Adrenal gland (tissue), 12 donors: ENCODE measurements around the gene BLTP2. TPM values are rescaled to one million over a fixed set of nuclear protein-coding genes. Genes with fewer than 3 reads are reported as not detected.
A peak's percentile ranks its signal among the peaks of the same experiment; 100 is the strongest.
"Not testable (repeated sequence)": the region's sequence is repeated elsewhere in the genome, so short reads cannot be mapped to it uniquely, and the experiment has no call there.

Experiments
- DNase-seq, 7 donors: peaks; one replicate each; pipeline ENCODE4 v3.0.0-alpha.2; 2019 to 2020
- H3K27ac ChIP-seq, 5 donors: fragments of 200-600 bp; sonication (generic) in 4 of 5; 1 replicate in 3 of 5; 2 replicates in 2 of 5; pipeline versions ENCODE4 v1.5.1 to v1.8.0; 2016 to 2020; ENCODE audit warnings: mild to moderate bottlenecking in 1 of 5
- H3K27me3 ChIP-seq: fragments of 200-600 bp; 2 replicates; pipeline ENCODE4 v1.8.0; 2021
- H3K36me3 ChIP-seq, 2 donors: fragments of 200-600 bp; replicated peaks in 1 of 2; 1 replicate in 1 of 2; 2 replicates in 1 of 2; pipeline versions ENCODE4 v1.5.1 to v1.8.0; 2018 to 2022
- H3K4me1 ChIP-seq, 2 donors: fragments of 200-600 bp; replicated peaks in 1 of 2; 1 replicate in 1 of 2; 2 replicates in 1 of 2; pipeline versions ENCODE4 v1.5.1 to v1.8.0; 2018 to 2021
- H3K4me3 ChIP-seq, 4 donors: fragments of 200-600 bp; sonication (generic) in 3 of 4; one replicate each; pipeline ENCODE4 v1.5.1; 2016 to 2018
- H3K9me3 ChIP-seq, 3 donors: fragments of 200-600 bp; sonication (generic) in 1 of 3; replicated peaks in 1 of 3; 1 replicate in 2 of 3; 2 replicates in 1 of 3; pipeline versions ENCODE4 v1.5.1 to v1.8.0; 2016 to 2021
- CTCF ChIP-seq, 6 experiments: fragments of 450-650 bp in 4 of 6; fragments of 200-600 bp in 2 of 6; sonication (generic) in 1 of 6; IDR thresholded peaks; 1 replicate in 5 of 6; 2 replicates in 1 of 6; pipeline versions ENCODE4 v1.5.1 to v1.8.0; 2016 to 2021; ENCODE audit warnings: antibody characterized with exemption in 6 of 6, mild to moderate bottlenecking in 2 of 6, moderate library complexity in 1 of 6
- POLR2A ChIP-seq, 2 donors: fragments of 450-650 bp; IDR thresholded peaks; one replicate each; pipeline ENCODE4 v1.6.1; 2017; ENCODE audit warnings: antibody characterized with exemption in 2 of 2, mild to moderate bottlenecking in 2 of 2, moderate library complexity in 1 of 2
- WGBS, 4 donors: extraction: QIAGEN DNeasy Blood & Tissue Kit in 2 of 4; methylation state at CpG; one replicate each; pipeline versions ENCODE4 v1.1.5 to v1.1.7; 2013 to 2017; 5-methylcytosine and 5-hydroxymethylcytosine counted together
- intact Hi-C, 2 donors: fragments of 100-400 bp; cut with DNase I; formaldehyde crosslinking; loops; one replicate each; pipeline versions ENCODE4 v1.14.1 to v1.15.0; 2022 to 2023
- polyA plus RNA-seq, 3 donors: library from polyadenylated mRNA; stranded (reverse); fragments of 200-250 nt in 2 of 3; fragments of 350-450 nt in 1 of 3; fragmentation: Illumina TruSeq in 1 of 3; extraction: RNeasy Lipid Tissue Mini Kit (QIAGEN cat#74804) in 1 of 3; gene quantifications; one replicate each; pipeline ENCODE4 v1.2.3, GENCODE V29; 2013 to 2014
- total RNA-seq, 9 donors: library from RNA; depleted of rRNA in 4 of 9; stranded (reverse); fragments of >200 nt in 4 of 9; fragments of 120-200 nt in 1 of 9; fragmentation: NEBNext Ultra II Directional in 1 of 9; extraction: Animal tissue kit (Norgen Biotek cat#: 25700) in 1 of 9; gene quantifications; one replicate each; pipeline versions ENCODE4 v1.1.0 to v1.2.4, GENCODE V29; 2013 to 2023
- donor health status: healthy with polysubstance abuse.
- donor health status: Bipolar disorder and iron deficiency.
- donor health status: DM: yes; HTN: yes; CAD: no.
- donor health status: DM: no; HTN: no; CAD: no.
- donor health status: DM: no; HTN: no; CAD: no.
- donor health status: DM: yes; HTN: yes; CAD: no.

BLTP2 gene
- total and polyA plus RNA-seq, 12 donors: 27.8 to 228 (median 137) TPM

GRCh38 chr17:28665994-28666393, 21.0 kb upstream of the BLTP2 start:
- WGBS, 4 donors: 70 to 81% (median 76%) methylated on average over 2 of the region's 2 CpGs
- Histone ChIP-seq H3K27me3 (no peaks in the 10 kb centered on the region), H3K9me3 (no peaks in the 10 kb centered on the region), H3K4me1 (peaks cover 0 to 52% of the 10 kb centered on the region in 2 donors), H3K4me3 (no peak overlapping the region), H3K27ac (no peak overlapping the region), H3K36me3 (peaks cover 0 to 14% of the 10 kb centered on the region in 2 donors)
- intact Hi-C loops: no loop called here
- TF ChIP-seq CTCF (IDR thresholded peaks at IDR 0.05) (no peak), POLR2A (IDR thresholded peaks at IDR 0.05) (no peak)
- no peak for DNase-seq

GRCh38 chr17:28663723-28664122, 18.8 kb upstream of the BLTP2 start:
- Histone ChIP-seq H3K4me3 (no peak overlapping the region), H3K9me3 (no peaks in the 10 kb centered on the region), H3K36me3 (peaks cover 0 to 8% of the 10 kb centered on the region in 2 donors), H3K27me3 (no peaks in the 10 kb centered on the region), H3K4me1 (peaks cover 0 to 58% of the 10 kb centered on the region in 2 donors), H3K27ac (no peak overlapping the region)
- no peak for DNase-seq
- intact Hi-C loops: no loop called here
- TF ChIP-seq CTCF (IDR thresholded peaks at IDR 0.05) (no peak), POLR2A (IDR thresholded peaks at IDR 0.05) (no peak)

DNA sequence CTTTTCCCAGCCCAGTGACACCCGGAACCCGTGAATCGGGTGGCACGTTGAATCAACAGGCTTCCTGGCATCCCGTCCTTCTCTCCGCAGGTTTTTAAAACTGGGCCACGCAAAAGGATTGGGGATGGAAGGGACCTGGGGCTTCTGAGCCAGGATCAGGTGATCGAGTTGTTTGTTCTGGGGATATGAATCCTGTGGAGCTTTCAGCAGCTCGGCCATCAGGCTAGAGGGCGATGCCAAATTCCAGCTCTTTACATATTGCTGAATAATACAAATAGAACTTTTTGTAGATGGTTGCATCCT, 17.5 kb upstream of the BLTP2 start:
- Histone ChIP-seq H3K36me3 (peaks cover 0 to 17% of the 10 kb centered on the region in 2 donors), H3K9me3 (no peaks in the 10 kb centered on the region), H3K27me3 (no peaks in the 10 kb centered on the region), H3K4me3 (peak overlapping the region; percentile 50 to 97 (median 82)), H3K4me1 (peaks cover 0 to 45% of the 10 kb centered on the region in 2 donors), H3K27ac (peak overlapping the region; percentile 88 to 100 (median 98))
- 0 to 1% (median 1%) methylated on average over 5 to 10 of the region's 10 CpGs for WGBS, 4 donors
- intact Hi-C loops: no loop called here
- TF ChIP-seq CTCF (IDR thresholded peaks at IDR 0.05) (no peak), POLR2A (IDR thresholded peaks at IDR 0.05) (no peak)
- DNase-seq: no peak

- Histone ChIP-seq H3K27me3 (no peaks in the 10 kb centered on the region), H3K4me3 (peak within 1 kb of the TSS; percentile 50 to 97 (median 82)), H3K36me3 (peaks cover 0 to 22% of the 10 kb centered on the region in 2 donors), H3K4me1 (peaks cover 0 to 45% of the 10 kb centered on the region in 2 donors), H3K27ac (peak within 1 kb of the TSS; percentile 88 to 100 (median 98)), H3K9me3 (no peaks in the 10 kb centered on the region)
- TF ChIP-seq POLR2A (IDR thresholded peaks at IDR 0.05) (peak; percentile 77 to 83), CTCF (IDR thresholded peaks at IDR 0.05) (peak in 1 of 6 experiments; percentile 15)
- WGBS, 4 donors: 0 to 1% (median 1%) methylated on average over 25 to 66 of the region's 66 CpGs
- peak; percentile 88 to 95 (median 92) for DNase-seq
- intact Hi-C loops: no loop called here
Measured at GRCh38 chr17:28661635-28662526, 16.9 kb upstream of the BLTP2 start, which contains the start of the genes SDF2 and SUPT6H. SDF2 (minus strand) TSS chr17:28661906; CDS start chr17:28661876, 30 bp downstream. SUPT6H (plus strand) TSS chr17:28662205; CDS start chr17:28673402, 11,197 bp downstream.

- not testable (repeated sequence) for H3K4me3 ChIP-seq, H3K27ac ChIP-seq, H3K27me3 ChIP-seq, DNase-seq, H3K9me3 ChIP-seq
- intact Hi-C loops: loop anchor here in 1 of 2 donors (10.0 kb wide), 1 partner anchor 45 kb away; no protein-coding TSS in a partner anchor
- 87 to 98% (median 95%) methylated on average over 3 to 23 of the region's 23 CpGs for WGBS, 4 donors
- Histone ChIP-seq H3K36me3 (peaks cover 0 to 24% of the 10 kb centered on the region in 2 donors), H3K4me1 (peaks cover 0 to 31% of the 10 kb centered on the region in 2 donors)
Measured at GRCh38 chr17:28659497-28659881, 14.5 kb upstream of the BLTP2 start.

DNA sequence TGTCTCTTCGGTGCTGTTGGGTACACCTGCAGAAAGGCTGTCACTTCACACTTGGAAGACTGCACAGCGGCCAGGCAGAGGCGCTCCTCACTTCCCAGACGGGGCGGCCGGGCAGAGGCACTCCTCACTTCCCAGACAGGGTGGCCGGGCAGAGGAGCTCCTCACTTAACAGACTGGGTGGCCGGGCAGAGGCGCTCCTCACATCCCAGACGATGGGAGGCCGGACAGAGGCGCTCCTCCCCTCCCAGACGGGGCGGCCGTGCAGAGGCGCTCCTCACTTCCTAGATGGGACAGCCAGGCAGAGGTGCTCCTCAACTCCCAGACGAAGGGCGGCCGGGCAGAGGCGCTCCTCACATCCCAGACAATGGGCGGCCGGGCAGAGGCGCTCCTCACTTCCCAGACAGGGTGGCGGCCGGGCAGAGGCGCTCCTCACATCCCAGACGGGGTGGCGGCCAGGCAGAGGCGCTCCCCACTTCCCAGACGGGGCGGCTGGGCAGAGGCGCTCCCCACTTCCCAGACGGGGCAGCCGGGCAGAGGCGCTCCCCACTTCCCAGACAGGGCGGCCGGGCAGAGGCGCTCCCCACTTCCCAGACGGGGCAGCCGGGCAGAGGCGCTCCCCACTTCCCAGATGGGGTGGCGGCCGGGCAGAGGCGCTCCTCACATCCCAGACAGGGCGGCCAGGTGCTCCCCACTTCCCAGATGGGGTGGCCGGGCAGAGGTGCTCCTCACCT, 14.0 kb upstream of the BLTP2 start:
- not testable (repeated sequence) for H3K9me3 ChIP-seq, H3K27ac ChIP-seq, H3K27me3 ChIP-seq, DNase-seq, H3K4me3 ChIP-seq
- WGBS, 4 donors: 95 to 99% (median 96%) methylated on average over 9 to 46 of the region's 46 CpGs
- Histone ChIP-seq H3K4me1 (peaks cover 0 to 26% of the 10 kb centered on the region in 2 donors), H3K36me3 (peaks cover 0 to 27% of the 10 kb centered on the region in 2 donors)
- intact Hi-C loops: loop anchor here in 1 of 2 donors (10.0 kb wide), 1 partner anchor 46 kb away; no protein-coding TSS in a partner anchor
